Measurements from ENCODE around the gene ARL13B.
"Not testable (repeated sequence)": the region's sequence is repeated elsewhere in the genome, so short reads cannot be mapped to it uniquely, and the experiment has no call there.

Gene ARL13B

GRCh38 chr3:94080552-94080951, 100.6 kb downstream of the ARL13B start:
- not testable (repeated sequence) for H3K4me1 ChIP-seq (ENCODE audit: control insufficient read depth, insufficient read depth, low read length); H3K9me3 ChIP-seq (ENCODE audit: control insufficient read depth, insufficient read depth, low read length); H3K27me3 ChIP-seq (ENCODE audit: control insufficient read depth, insufficient read depth, low read length); H3K9ac ChIP-seq (ENCODE audit: low read depth, low read length); H3K27ac ChIP-seq (ENCODE audit: low read depth, low read length); H3K4me3 ChIP-seq (ENCODE audit: low read depth, low read length); H3K36me3 ChIP-seq (ENCODE audit: control insufficient read depth, insufficient read depth, low read length)

GRCh38 chr3:94081884-94082283, 101.9 kb downstream of the ARL13B start:
- Histone ChIP-seq H3K27me3 (ENCODE audit: control insufficient read depth, insufficient read depth, low read length) (no peaks in the 10 kb centered on the region), H3K9ac (ENCODE audit: low read depth, low read length) (no peak overlapping the region), H3K27ac (ENCODE audit: low read depth, low read length) (no peak overlapping the region), H3K36me3 (ENCODE audit: control insufficient read depth, insufficient read depth, low read length) (peaks cover 3% of the 10 kb centered on the region; the same call in 1 of the 2 replicates), H3K4me3 (ENCODE audit: low read depth, low read length) (no peak overlapping the region), H3K9me3 (ENCODE audit: control insufficient read depth, insufficient read depth, low read length) (no peaks in the 10 kb centered on the region), H3K4me1 (ENCODE audit: control insufficient read depth, insufficient read depth, low read length) (no peaks in the 10 kb centered on the region)

- Histone ChIP-seq H3K9me3 (ENCODE audit: control insufficient read depth, insufficient read depth, low read length) (no peaks in the 10 kb centered on the region), H3K27me3 (ENCODE audit: control insufficient read depth, insufficient read depth, low read length) (no peaks in the 10 kb centered on the region), H3K4me1 (ENCODE audit: control insufficient read depth, insufficient read depth, low read length) (no peaks in the 10 kb centered on the region), H3K27ac (ENCODE audit: low read depth, low read length) (no peak overlapping the region), H3K9ac (ENCODE audit: low read depth, low read length) (no peak overlapping the region), H3K4me3 (ENCODE audit: low read depth, low read length) (no peak overlapping the region), H3K36me3 (ENCODE audit: control insufficient read depth, insufficient read depth, low read length) (peaks cover 3% of the 10 kb centered on the region; the same call in 1 of the 2 replicates)
Observed at GRCh38 chr3:94082391-94082937, 102.5 kb downstream of the ARL13B start.

- Histone ChIP-seq H3K9ac (ENCODE audit: low read depth, low read length) (no peak overlapping the region), H3K36me3 (ENCODE audit: control insufficient read depth, insufficient read depth, low read length) (peaks cover 3% of the 10 kb centered on the region; the same call in 1 of the 2 replicates), H3K27me3 (ENCODE audit: control insufficient read depth, insufficient read depth, low read length) (no peaks in the 10 kb centered on the region), H3K4me1 (ENCODE audit: control insufficient read depth, insufficient read depth, low read length) (no peaks in the 10 kb centered on the region), H3K9me3 (ENCODE audit: control insufficient read depth, insufficient read depth, low read length) (no peaks in the 10 kb centered on the region), H3K27ac (ENCODE audit: low read depth, low read length) (no peak overlapping the region), H3K4me3 (ENCODE audit: low read depth, low read length) (no peak overlapping the region)
Observed at GRCh38 chr3:94083261-94083660, 103.3 kb downstream of the ARL13B start.

GRCh38 chr3:94089126-94089525, 109.2 kb downstream of the ARL13B start:
- no peak overlapping the region for H3K27ac ChIP-seq (ENCODE audit: low read depth, low read length)
- no peaks in the 10 kb centered on the region for H3K4me1 ChIP-seq (ENCODE audit: control insufficient read depth, insufficient read depth, low read length)
- H3K4me3 ChIP-seq (ENCODE audit: low read depth, low read length) = no peak overlapping the region
- peaks cover 5% of the 10 kb centered on the region; the same call in 1 of the 2 replicates for H3K36me3 ChIP-seq (ENCODE audit: control insufficient read depth, insufficient read depth, low read length)
- H3K9me3 ChIP-seq (ENCODE audit: control insufficient read depth, insufficient read depth, low read length) = no peaks in the 10 kb centered on the region
- H3K9ac ChIP-seq (ENCODE audit: low read depth, low read length) = no peak overlapping the region
- no peaks in the 10 kb centered on the region for H3K27me3 ChIP-seq (ENCODE audit: control insufficient read depth, insufficient read depth, low read length)

- peaks cover 11% of the 10 kb centered on the region for H3K36me3 ChIP-seq (ENCODE audit: control insufficient read depth, insufficient read depth, low read length)
- H3K9ac ChIP-seq (ENCODE audit: low read depth, low read length) = no peak overlapping the region
- H3K4me1 ChIP-seq (ENCODE audit: control insufficient read depth, insufficient read depth, low read length) = no peaks in the 10 kb centered on the region
- no peak overlapping the region for H3K4me3 ChIP-seq (ENCODE audit: low read depth, low read length)
- H3K27me3 ChIP-seq (ENCODE audit: control insufficient read depth, insufficient read depth, low read length) = no peaks in the 10 kb centered on the region
- no peaks in the 10 kb centered on the region for H3K9me3 ChIP-seq (ENCODE audit: control insufficient read depth, insufficient read depth, low read length)
- H3K27ac ChIP-seq (ENCODE audit: low read depth, low read length) = no peak overlapping the region
Observed at GRCh38 chr3:94092086-94092485, 112.1 kb downstream of the ARL13B start.

- peaks cover 11% of the 10 kb centered on the region for H3K36me3 ChIP-seq (ENCODE audit: control insufficient read depth, insufficient read depth, low read length)
- H3K4me3 ChIP-seq (ENCODE audit: low read depth, low read length) = no peak overlapping the region
- no peaks in the 10 kb centered on the region for H3K9me3 ChIP-seq (ENCODE audit: control insufficient read depth, insufficient read depth, low read length)
- H3K27me3 ChIP-seq (ENCODE audit: control insufficient read depth, insufficient read depth, low read length) = no peaks in the 10 kb centered on the region
- no peaks in the 10 kb centered on the region for H3K4me1 ChIP-seq (ENCODE audit: control insufficient read depth, insufficient read depth, low read length)
- no peak overlapping the region for H3K27ac ChIP-seq (ENCODE audit: low read depth, low read length)
- H3K9ac ChIP-seq (ENCODE audit: low read depth, low read length) = no peak overlapping the region
Observed at GRCh38 chr3:94093151-94093550, 113.2 kb downstream of the ARL13B start.

- Histone ChIP-seq H3K9ac (ENCODE audit: low read depth, low read length) (no peak overlapping the region), H3K9me3 (ENCODE audit: control insufficient read depth, insufficient read depth, low read length) (no peaks in the 10 kb centered on the region), H3K27me3 (ENCODE audit: control insufficient read depth, insufficient read depth, low read length) (no peaks in the 10 kb centered on the region), H3K27ac (ENCODE audit: low read depth, low read length) (no peak overlapping the region), H3K36me3 (ENCODE audit: control insufficient read depth, insufficient read depth, low read length) (peaks cover 11% of the 10 kb centered on the region), H3K4me1 (ENCODE audit: control insufficient read depth, insufficient read depth, low read length) (no peaks in the 10 kb centered on the region), H3K4me3 (ENCODE audit: low read depth, low read length) (no peak overlapping the region)
Observed at GRCh38 chr3:94095111-94095510, 115.2 kb downstream of the ARL13B start.

GRCh38 chr3:94098452-94098851, 118.5 kb downstream of the ARL13B start:
- Histone ChIP-seq H3K4me3 (ENCODE audit: low read depth, low read length) (no peak overlapping the region), H3K27ac (ENCODE audit: low read depth, low read length) (no peak overlapping the region), H3K9me3 (ENCODE audit: control insufficient read depth, insufficient read depth, low read length) (no peaks in the 10 kb centered on the region), H3K4me1 (ENCODE audit: control insufficient read depth, insufficient read depth, low read length) (no peaks in the 10 kb centered on the region), H3K9ac (ENCODE audit: low read depth, low read length) (no peak overlapping the region), H3K27me3 (ENCODE audit: control insufficient read depth, insufficient read depth, low read length) (no peaks in the 10 kb centered on the region), H3K36me3 (ENCODE audit: control insufficient read depth, insufficient read depth, low read length) (peaks cover 11% of the 10 kb centered on the region)

GRCh38 chr3:94099311-94099710, 119.4 kb downstream of the ARL13B start:
- Histone ChIP-seq H3K9me3 (ENCODE audit: control insufficient read depth, insufficient read depth, low read length) (no peaks in the 10 kb centered on the region), H3K27ac (ENCODE audit: low read depth, low read length) (no peak overlapping the region), H3K9ac (ENCODE audit: low read depth, low read length) (no peak overlapping the region)

GRCh38 chr3:94101860-94102259, 121.9 kb downstream of the ARL13B start:
- no peak overlapping the region for H3K9ac ChIP-seq (ENCODE audit: low read depth, low read length)
- H3K36me3 ChIP-seq (ENCODE audit: control insufficient read depth, insufficient read depth, low read length) = no peaks in the 10 kb centered on the region
- H3K9me3 ChIP-seq (ENCODE audit: control insufficient read depth, insufficient read depth, low read length) = no peaks in the 10 kb centered on the region
- H3K4me3 ChIP-seq (ENCODE audit: low read depth, low read length) = no peak overlapping the region
- H3K4me1 ChIP-seq (ENCODE audit: control insufficient read depth, insufficient read depth, low read length) = no peaks in the 10 kb centered on the region
- H3K27me3 ChIP-seq (ENCODE audit: control insufficient read depth, insufficient read depth, low read length) = no peaks in the 10 kb centered on the region
- no peak overlapping the region for H3K27ac ChIP-seq (ENCODE audit: low read depth, low read length)

More at GRCh38 chr3:94099311-94099710, 119.4 kb downstream of the ARL13B start:
- H3K4me3 ChIP-seq (ENCODE audit: low read depth, low read length) = no peak overlapping the region
- H3K4me1 ChIP-seq (ENCODE audit: control insufficient read depth, insufficient read depth, low read length) = no peaks in the 10 kb centered on the region
- peaks cover 8% of the 10 kb centered on the region for H3K36me3 ChIP-seq (ENCODE audit: control insufficient read depth, insufficient read depth, low read length)
- no peaks in the 10 kb centered on the region for H3K27me3 ChIP-seq (ENCODE audit: control insufficient read depth, insufficient read depth, low read length)

Data from HUES48 (cell line).